ENCODE data around the gene PALMD. TPM values are rescaled to one million over a fixed set of nuclear protein-coding genes. Genes with fewer than 3 reads are reported as not detected.

Gene PALMD
- total RNA-seq, 1 experiment from 2014 or later: not detected

GRCh38 chr1:99738858-99739465 is 93.0 kb downstream of the PALMD start:
- Histone ChIP-seq H3K4me2 (ENCODE audit: insufficient read depth, insufficient read length, low read length) (no peak overlapping the region), H4K5ac (ENCODE audit: insufficient read length, low read depth, low read length) (no peak overlapping the region), H3K79me1 (ENCODE audit: insufficient read depth, low read depth, low read length, poor library complexity, severe bottlenecking) (no peaks in the 10 kb centered on the region), H4K91ac (ENCODE audit: insufficient read length, low read depth, low read length) (no peak overlapping the region), H2AFZ (ENCODE audit: low read length) (no peak overlapping the region), H2BK20ac (ENCODE audit: low read depth, low read length, poor library complexity, severe bottlenecking) (no peak overlapping the region), H3K18ac (ENCODE audit: insufficient read length, low read depth, low read length) (no peak overlapping the region), H3K27ac (ENCODE audit: insufficient read length, low read depth, low read length) (no peak overlapping the region), H3K56ac (ENCODE audit: insufficient read length, low read depth, low read length) (no peak overlapping the region), H3K9me3 (ENCODE audit: control insufficient read depth, low read depth, low read length) (no peaks in the 10 kb centered on the region), H3K14ac (ENCODE audit: insufficient read depth, low read length) (no peak overlapping the region), H3K4me1 (ENCODE audit: insufficient read depth, low read length) (no peaks in the 10 kb centered on the region; the same call in 1 of the 2 replicates), H2BK5ac (ENCODE audit: insufficient read length, low read length) (no peak overlapping the region), H3K27me3 (ENCODE audit: insufficient read depth, low read length) (no peaks in the 10 kb centered on the region), H4K20me1 (ENCODE audit: control insufficient read depth, insufficient read depth, insufficient read length) (no peaks in the 10 kb centered on the region), H3K79me2 (ENCODE audit: insufficient read depth, low read length) (no peaks in the 10 kb centered on the region), H3T11ph (ENCODE audit: low read length) (no peak overlapping the region), H2BK15ac (ENCODE audit: low read depth, low read length) (no peak overlapping the region), H3K23me2 (ENCODE audit: insufficient read length, low read depth, low read length, poor library complexity, severe bottlenecking) (no peaks in the 10 kb centered on the region), H3K9ac (ENCODE audit: extremely low read depth, insufficient read length, low read length) (no peak overlapping the region), H2BK120ac (ENCODE audit: low read depth, low read length, poor library complexity, severe bottlenecking) (no peak overlapping the region), H3K4ac (ENCODE audit: low read depth, low read length) (no peak overlapping the region), H3K23ac (ENCODE audit: insufficient read length, low read depth, low read length) (no peak overlapping the region), H2AK5ac (ENCODE audit: insufficient read length, low read length) (no peak overlapping the region), H4K8ac (replicated peaks; ENCODE audit: insufficient read length, low read depth, low read length) (no peak overlapping the region), H2BK12ac (ENCODE audit: insufficient read length, low read depth, low read length) (no peak overlapping the region)
- DNase-seq: no peak
- Mint-ChIP-seq H3K27me3 (ENCODE audit: low read depth) (no peaks in the 10 kb centered on the region), H3K4me1 (peaks cover 6% of the 10 kb centered on the region in 2 experiments; a peak in 3 of 4 replicates), H3K9me3 (no peaks in the 10 kb centered on the region), H3K4me3 (no peak overlapping the region), H3K27ac (no peak overlapping the region), H3K36me3 (ENCODE audit: insufficient read depth in 1 of 3, low read depth in 3 of 3) (no peaks in the 10 kb centered on the region; a peak in 2 of 7 replicates)
- TF ChIP-seq CTCF (conservative IDR thresholded peaks at IDR 0.05): no peak
- WGBS (ENCODE audit: extremely low coverage, insufficient read length, low lambda C conversion rate): no CpG with 5 or more reads among the region's 6 CpGs

Measured in H9 (cell line).